Esophagus (tissue), 2 donors: ENCODE measurements around the gene PDGFC. TPM values are rescaled to one million over a fixed set of nuclear protein-coding genes. Genes with fewer than 3 reads are reported as not detected.
A peak's percentile ranks its signal among the peaks of the same experiment; 100 is the strongest.
"Not testable (repeated sequence)": the region's sequence is repeated elsewhere in the genome, so short reads cannot be mapped to it uniquely, and the experiment has no call there.

Source experiments
- H3K27ac ChIP-seq, 2 donors: one replicate each; pipeline ENCODE4 v1.5.1; 2013; ENCODE audit warnings: low read depth in 2 of 2, mild to moderate bottlenecking in 2 of 2, inconsistent platforms in 1 of 2, low read length in 1 of 2, moderate library complexity in 1 of 2
- H3K27me3 ChIP-seq, 2 donors: one replicate each; pipeline ENCODE4 v1.6.1; 2013; ENCODE audit warnings: low read length in 2 of 2, control low read depth in 1 of 2, mild to moderate bottlenecking in 1 of 2; ENCODE audit not compliant: insufficient read depth in 2 of 2, control insufficient read depth in 1 of 2
- H3K36me3 ChIP-seq, 2 donors: one replicate each; pipeline ENCODE4 v1.6.1; 2013; ENCODE audit warnings: low read length in 1 of 2; ENCODE audit not compliant: control insufficient read depth in 2 of 2, insufficient read depth in 2 of 2
- H3K4me1 ChIP-seq, 2 donors: one replicate each; pipeline ENCODE4 v1.6.1; 2013; ENCODE audit warnings: low read length in 1 of 2; ENCODE audit not compliant: control insufficient read depth in 2 of 2, insufficient read depth in 2 of 2
- H3K4me3 ChIP-seq, 2 donors: one replicate each; pipeline ENCODE4 v1.5.1; 2013; ENCODE audit warnings: low read length in 2 of 2, mild to moderate bottlenecking in 2 of 2, low read depth in 1 of 2, moderate library complexity in 1 of 2
- H3K9me3 ChIP-seq, 2 donors: one replicate each; pipeline ENCODE4 v1.6.1; 2013; ENCODE audit warnings: mild to moderate bottlenecking in 2 of 2, low read depth in 1 of 2, low read length in 1 of 2, moderate library complexity in 1 of 2; ENCODE audit not compliant: control insufficient read depth in 2 of 2, insufficient read depth in 1 of 2
- WGBS, 2 donors: extraction: QIAGEN DNeasy Blood & Tissue Kit; methylation state at CpG; one replicate each; pipeline ENCODE4 v1.1.7; 2013; 5-methylcytosine and 5-hydroxymethylcytosine counted together
- polyA plus RNA-seq, 2 donors: library from polyadenylated mRNA; stranded (reverse); fragments of 200-250 nt; gene quantifications; one replicate each; pipeline ENCODE4 v1.2.3, GENCODE V29; 2013
- donor health status: healthy with polysubstance abuse.
- donor health status: Bipolar disorder and iron deficiency.

PDGFC gene
- polyA plus RNA-seq, 2 donors = 0.98 to 2.4 TPM

DNA sequence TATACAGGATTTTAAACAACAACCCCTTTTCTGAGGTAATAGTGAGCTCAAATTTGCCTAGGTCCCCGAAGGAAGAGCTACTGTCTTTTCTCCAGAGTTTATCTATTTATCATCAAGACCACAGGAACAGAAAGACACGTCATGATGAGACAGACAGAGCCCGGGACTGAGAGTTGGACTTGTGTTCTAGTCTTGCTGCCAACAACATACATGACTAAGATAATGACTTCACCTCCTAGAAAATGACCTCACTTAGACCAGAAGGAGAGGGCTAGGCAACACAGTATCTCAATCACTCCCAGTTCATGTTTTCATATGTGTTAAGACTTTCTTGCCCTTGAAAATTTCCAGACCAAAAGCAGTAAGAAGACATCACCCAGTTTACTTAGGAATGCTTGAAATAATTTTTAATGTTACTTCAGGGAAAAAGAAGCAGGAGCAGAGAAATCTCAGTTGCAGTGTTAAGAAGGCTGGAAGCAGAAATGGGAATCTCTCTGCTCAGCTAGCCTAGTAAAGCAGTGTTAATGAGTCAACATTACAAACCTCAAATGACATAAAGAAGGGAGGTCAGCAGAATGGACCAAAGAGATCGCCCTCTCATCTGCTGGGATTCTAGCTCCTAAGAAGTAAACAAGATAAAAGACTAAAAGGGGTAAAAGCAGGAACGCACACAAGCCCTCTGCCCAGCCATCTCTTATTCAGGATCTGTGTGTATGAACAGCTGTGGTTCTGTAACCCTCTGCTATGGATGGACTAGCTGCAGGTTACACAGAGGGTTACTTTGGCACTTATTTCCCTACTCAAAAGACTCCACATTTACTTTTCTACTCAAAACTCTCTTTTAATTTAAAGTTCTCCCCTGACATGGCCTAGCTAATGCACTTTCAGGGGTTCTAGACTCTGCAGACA lies 24.8 kb downstream of the PDGFC start:
- H3K27ac ChIP-seq = peak overlapping the region; percentile 49 to 62
- H3K27me3 ChIP-seq = peaks cover 0 to 2% of the 10 kb centered on the region in 2 donors
- no peaks in the 10 kb centered on the region for H3K4me1 ChIP-seq
- no peaks in the 10 kb centered on the region for H3K36me3 ChIP-seq
- no peak overlapping the region for H3K4me3 ChIP-seq
- WGBS, 2 donors = 38 to 43% methylated on average over 5 of the region's 5 CpGs
- H3K9me3 ChIP-seq = no peaks in the 10 kb centered on the region

DNA sequence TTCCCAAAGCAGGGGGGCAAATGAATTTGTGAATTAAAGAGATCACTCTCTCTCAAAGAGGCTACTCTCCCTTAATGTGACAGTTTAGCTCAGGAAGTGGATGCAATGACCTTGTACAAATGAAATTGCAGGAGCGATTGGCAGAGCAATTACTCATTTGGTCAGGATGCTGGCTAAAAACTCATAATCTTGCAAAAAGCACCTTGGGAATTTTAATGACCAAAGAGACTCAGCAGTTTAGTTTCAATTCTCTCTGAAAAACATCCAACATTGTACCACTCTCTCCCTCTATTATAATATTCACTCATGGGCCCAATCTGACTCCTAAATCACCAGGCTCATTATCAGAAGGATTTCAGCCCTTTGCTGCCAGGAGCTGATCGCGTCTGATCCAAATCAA lies 26.1 kb downstream of the PDGFC start:
- Histone ChIP-seq H3K4me1 (no peaks in the 10 kb centered on the region), H3K27ac (no peak overlapping the region)

DNA sequence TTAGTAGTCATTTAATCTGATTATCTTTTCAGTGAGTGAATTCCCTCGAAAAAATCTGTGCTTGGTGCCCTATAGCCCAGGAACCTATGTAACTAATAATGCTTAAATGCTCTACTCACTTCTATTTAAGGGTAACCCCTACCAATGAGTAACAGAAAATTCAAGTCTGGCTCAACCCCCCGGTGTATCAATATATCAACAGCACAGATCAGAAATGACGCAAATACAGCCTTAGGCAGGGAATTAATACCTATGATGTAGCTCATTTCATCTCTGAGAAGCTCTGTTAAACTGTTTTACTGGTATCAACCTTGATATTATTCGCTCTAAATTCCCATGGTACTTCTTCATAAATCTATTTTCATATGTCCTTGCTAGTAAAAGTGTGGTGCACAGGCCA lies 28.6 kb downstream of the PDGFC start:
- H3K9me3 ChIP-seq = no peaks in the 10 kb centered on the region
- no peak overlapping the region for H3K4me3 ChIP-seq
- no peaks in the 10 kb centered on the region for H3K4me1 ChIP-seq
- WGBS, 2 donors = 75 to 80% methylated on average over 4 of the region's 4 CpGs
- H3K27me3 ChIP-seq = no peaks in the 10 kb centered on the region
- no peaks in the 10 kb centered on the region for H3K36me3 ChIP-seq
- H3K27ac ChIP-seq = no peak overlapping the region

More for the DNA sequence above, 26.1 kb downstream of the PDGFC start:
- H3K9me3 ChIP-seq = no peaks in the 10 kb centered on the region
- 34 to 37% methylated on average over 3 of the region's 3 CpGs for WGBS, 2 donors
- no peaks in the 10 kb centered on the region for H3K36me3 ChIP-seq
- peaks cover 0 to 2% of the 10 kb centered on the region in 2 donors for H3K27me3 ChIP-seq
- H3K4me3 ChIP-seq = no peak overlapping the region

DNA sequence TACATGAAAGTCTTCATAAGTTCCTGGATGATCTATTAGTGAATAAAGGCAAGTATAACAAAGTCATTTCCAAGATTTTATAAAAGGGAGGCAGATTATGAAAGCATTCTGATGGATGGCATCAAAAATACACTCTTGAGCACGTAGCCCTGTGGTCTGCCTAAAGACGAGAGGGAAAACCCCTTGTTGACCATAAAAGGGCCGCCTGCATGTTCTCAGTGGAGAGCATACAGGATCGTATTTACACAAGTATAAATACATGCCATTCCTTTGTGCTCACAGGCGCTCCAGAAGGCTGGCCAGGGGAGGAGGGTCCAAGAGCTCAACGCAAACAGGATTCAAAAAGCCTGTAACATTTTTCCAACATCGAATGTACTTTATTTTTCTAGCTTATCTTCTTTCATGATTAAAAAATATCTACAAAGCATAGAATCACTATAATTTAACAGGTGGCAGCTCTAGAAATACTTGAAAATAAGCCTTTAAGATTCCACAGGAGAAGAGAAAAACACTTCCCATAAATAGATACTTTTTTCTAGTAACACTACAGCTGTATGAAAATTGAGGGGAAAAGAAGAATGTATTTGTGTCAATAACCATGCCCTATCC lies 29.6 kb downstream of the PDGFC start:
- Histone ChIP-seq H3K4me1 (no peaks in the 10 kb centered on the region), H3K27me3 (no peaks in the 10 kb centered on the region), H3K27ac (peak overlapping the region in 1 of 2 donors; percentile 31), H3K36me3 (no peaks in the 10 kb centered on the region), H3K9me3 (no peaks in the 10 kb centered on the region), H3K4me3 (peak overlapping the region in 1 of 2 donors; percentile 15)
- 15 to 21% methylated on average over 7 of the region's 7 CpGs for WGBS, 2 donors

DNA sequence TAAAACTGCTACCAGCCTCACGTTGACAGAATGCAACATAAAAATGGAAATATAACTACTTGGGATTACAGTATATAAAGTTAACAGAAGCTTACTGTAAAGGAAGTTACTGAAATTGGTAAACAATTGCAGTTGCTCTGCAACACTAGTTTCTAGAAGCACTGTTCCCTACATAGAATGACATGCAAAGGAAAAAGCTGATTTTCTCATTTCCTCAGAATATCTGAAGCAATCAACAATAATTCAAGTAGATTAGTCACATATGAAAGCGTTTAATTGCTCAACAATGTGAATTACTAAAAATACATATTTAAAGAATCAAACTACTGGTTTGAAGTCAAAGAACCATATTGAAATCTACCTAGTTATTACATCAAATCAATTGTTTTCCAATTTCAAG lies 31.8 kb downstream of the PDGFC start:
- 55 to 56% methylated on average over 2 of the region's 2 CpGs for WGBS, 2 donors
- no peaks in the 10 kb centered on the region for H3K27me3 ChIP-seq
- H3K9me3 ChIP-seq = no peaks in the 10 kb centered on the region
- H3K27ac ChIP-seq = no peak overlapping the region
- no peaks in the 10 kb centered on the region for H3K4me1 ChIP-seq
- H3K36me3 ChIP-seq = no peaks in the 10 kb centered on the region
- H3K4me3 ChIP-seq = no peak overlapping the region

DNA sequence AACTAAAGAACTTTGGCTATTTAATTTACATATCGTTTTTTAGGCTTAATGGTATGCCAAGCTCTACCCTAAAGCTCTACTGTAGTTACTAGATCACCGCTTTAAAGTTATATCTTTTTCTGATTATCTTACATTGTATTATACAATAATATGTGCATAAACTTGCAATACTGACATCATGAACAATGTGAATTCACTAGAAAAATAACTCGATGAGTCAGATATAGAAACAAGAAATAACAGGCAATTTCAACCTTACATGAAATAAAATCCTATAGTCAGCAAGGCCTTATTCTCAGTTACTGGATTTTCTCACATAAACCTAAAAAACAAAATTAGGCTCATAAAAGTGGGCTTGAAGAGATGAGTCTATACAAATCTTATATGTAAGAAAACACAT lies 32.5 kb downstream of the PDGFC start:
- Histone ChIP-seq H3K36me3 (no peaks in the 10 kb centered on the region), H3K27me3 (no peaks in the 10 kb centered on the region), H3K27ac (no peak overlapping the region), H3K4me1 (no peaks in the 10 kb centered on the region), H3K4me3 (no peak overlapping the region), H3K9me3 (no peaks in the 10 kb centered on the region)
- WGBS, 2 donors = 49 to 64% methylated on average over 3 of the region's 3 CpGs

DNA sequence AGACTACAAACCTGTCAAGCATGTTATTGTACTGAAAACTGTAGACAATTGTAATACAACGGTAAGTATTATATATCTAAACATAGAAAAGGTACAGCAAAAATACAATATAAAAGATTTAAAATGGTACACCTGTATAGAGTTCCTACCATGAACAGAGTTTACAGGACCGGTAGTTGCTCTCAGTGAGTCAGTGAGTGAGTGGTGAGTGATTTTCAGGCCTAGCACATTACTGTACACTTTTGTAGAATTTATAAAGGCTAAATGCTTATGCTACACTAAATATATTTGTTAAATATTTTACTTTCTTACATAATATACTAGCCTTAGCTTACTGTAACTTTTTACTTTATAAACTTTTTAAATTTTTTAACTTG lies 37.4 kb downstream of the PDGFC start:
- 47 to 65% methylated on average over 2 of the region's 2 CpGs for WGBS, 2 donors
- Histone ChIP-seq H3K4me1 (no peaks in the 10 kb centered on the region), H3K27ac (no peak overlapping the region), H3K9me3 (no peaks in the 10 kb centered on the region), H3K36me3 (no peaks in the 10 kb centered on the region), H3K27me3 (no peaks in the 10 kb centered on the region), H3K4me3 (no peak overlapping the region)

DNA sequence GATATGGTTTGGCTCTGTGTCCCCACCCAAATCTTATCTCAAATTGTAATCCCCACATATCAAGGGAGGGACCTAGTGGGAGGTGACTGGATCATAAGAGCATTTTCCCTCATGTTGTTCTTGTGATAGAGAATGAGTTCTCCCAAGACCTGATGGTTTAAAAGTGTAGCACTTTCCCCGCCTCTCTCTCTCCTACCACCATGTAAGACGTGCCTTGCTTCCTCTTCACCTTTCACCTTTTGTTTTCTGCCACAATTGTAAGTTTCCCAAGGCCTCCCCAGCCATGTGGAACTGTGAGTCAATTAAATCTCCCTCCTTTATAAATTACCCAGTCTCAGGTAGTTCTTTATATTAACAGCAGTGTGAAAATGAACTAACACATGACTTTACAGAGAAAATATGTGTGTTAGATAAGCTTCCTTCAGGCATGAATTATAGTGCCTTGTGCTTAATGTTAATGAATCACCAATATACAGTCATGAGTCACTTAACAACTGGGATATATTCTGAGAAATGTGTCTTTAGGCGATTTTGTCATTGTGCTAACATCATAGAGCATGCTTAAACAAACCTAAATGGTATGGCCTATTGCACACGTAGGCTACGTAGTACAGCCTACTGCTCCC lies 37.9 kb downstream of the PDGFC start:
- no peaks in the 10 kb centered on the region for H3K4me1 ChIP-seq

DNA sequence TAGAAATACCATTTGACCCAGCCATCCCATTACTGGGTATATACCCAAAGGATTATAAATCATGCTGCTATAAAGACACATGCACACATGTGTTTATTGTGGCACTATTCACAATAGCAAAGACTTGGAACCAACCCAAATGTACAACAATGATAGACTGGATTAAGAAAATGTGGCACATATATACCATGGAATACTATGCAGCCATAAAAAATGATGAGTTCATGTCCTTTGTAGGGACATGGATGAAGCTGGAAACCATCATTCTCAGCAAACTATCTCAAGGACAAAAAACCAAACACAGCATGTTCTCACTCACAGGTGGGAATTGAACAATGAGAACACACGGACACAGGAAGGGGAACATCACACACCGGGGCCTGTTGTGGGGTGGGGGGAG lies 39.2 kb downstream of the PDGFC start:
- H3K27ac ChIP-seq, H3K9me3 ChIP-seq, H3K4me3 ChIP-seq, H3K4me1 ChIP-seq, H3K36me3 ChIP-seq, H3K27me3 ChIP-seq: not testable (repeated sequence)
- 80 to 97% methylated on average over 1 to 2 of the region's 2 CpGs for WGBS, 2 donors

More for the DNA sequence above, 37.9 kb downstream of the PDGFC start:
- no peaks in the 10 kb centered on the region for H3K36me3 ChIP-seq
- H3K27me3 ChIP-seq = no peaks in the 10 kb centered on the region
- H3K4me3 ChIP-seq = no peak overlapping the region
- no peaks in the 10 kb centered on the region for H3K9me3 ChIP-seq
- WGBS, 2 donors = 55 to 69% methylated on average over 5 of the region's 5 CpGs
- peak overlapping the region in 1 of 2 donors; percentile 31 for H3K27ac ChIP-seq
